Lung (tissue), 12 donors: ENCODE results near the gene SCGB1A1. TPM values are rescaled to one million over a fixed set of nuclear protein-coding genes. Genes with fewer than 3 reads are reported as not detected.

ENCODE experiments used
- ATAC-seq: fragments of 200-7000 bp; cut with Tn5 transposase; one replicate; pipeline ENCODE4 v1.9.1; 2020; ENCODE audit warnings: moderate number of reproducible peaks; ENCODE audit not compliant: insufficient read depth, low FRiP score
- DNase-seq, 3 donors: peaks; one replicate each; pipeline ENCODE4 v3.0.0-alpha.2; 2013 to 2017
- H3K27ac ChIP-seq, 2 donors: one replicate each; pipeline ENCODE4 v1.5.1; 2013; ENCODE audit warnings: mild to moderate bottlenecking in 2 of 2, moderate library complexity in 2 of 2, control low read depth in 1 of 2, inconsistent platforms in 1 of 2, low read depth in 1 of 2, low read length in 1 of 2
- H3K27me3 ChIP-seq, 3 donors: one replicate each; pipeline ENCODE4 v1.5.1; 2013; ENCODE audit warnings: low read length in 2 of 3; ENCODE audit not compliant: control insufficient read depth in 3 of 3, insufficient read depth in 3 of 3
- H3K36me3 ChIP-seq, 4 donors: one replicate each; pipeline ENCODE4 v1.5.1; 2013; ENCODE audit warnings: low read length in 4 of 4, mild to moderate bottlenecking in 1 of 4, moderate library complexity in 1 of 4; ENCODE audit not compliant: control insufficient read depth in 4 of 4, insufficient read depth in 4 of 4
- H3K4me1 ChIP-seq, 5 donors: one replicate each; pipeline ENCODE4 v1.5.1; 2013; ENCODE audit warnings: low read length in 5 of 5, mild to moderate bottlenecking in 2 of 5, moderate library complexity in 1 of 5; ENCODE audit not compliant: control insufficient read depth in 5 of 5, insufficient read depth in 5 of 5
- H3K4me3 ChIP-seq: one replicate; pipeline ENCODE4 v1.5.1; 2013; ENCODE audit warnings: mild to moderate bottlenecking, control low read depth, moderate library complexity
- H3K9ac ChIP-seq, 2 donors: one replicate each; pipeline ENCODE4 v1.5.1; 2013; ENCODE audit warnings: low read length in 2 of 2, control low read depth in 1 of 2; ENCODE audit not compliant: insufficient read depth in 1 of 2
- H3K9me3 ChIP-seq, 4 donors: one replicate each; pipeline ENCODE4 v1.5.1; 2013; ENCODE audit warnings: low read length in 3 of 4, mild to moderate bottlenecking in 1 of 4, moderate library complexity in 1 of 4; ENCODE audit not compliant: control insufficient read depth in 4 of 4, insufficient read depth in 3 of 4
- WGBS, 2 donors: extraction: QIAGEN DNeasy Blood & Tissue Kit; methylation state at CpG; one replicate each; pipeline ENCODE4 v1.1.7; 2013; 5-methylcytosine and 5-hydroxymethylcytosine counted together
- polyA plus RNA-seq, 2 donors: library from polyadenylated mRNA; stranded (reverse); fragments of 200-250 nt; gene quantifications; one replicate each; pipeline ENCODE4 v1.2.1, GENCODE V29; 2013
- total RNA-seq, 2 donors: library from RNA; depleted of rRNA in 1 of 2; stranded (reverse); fragments of >200 nt in 1 of 2; gene quantifications; one replicate each; pipeline ENCODE4 v1.2.1, GENCODE V29; 2014 to 2021
- TF ChIP-seq, protein P1 (sequence below): IDR thresholded peaks from 2 replicates; pipeline ENCODE4 v1.5.1; 2012; ENCODE audit warnings: mild to moderate bottlenecking; ENCODE audit errors: control extremely low read depth, extremely low read depth
- donor health status: control.
- donor health status: control.
- donor health status: Bipolar disorder and iron deficiency.
- donor health status: healthy.
- donor health status: DM: yes; HTN: yes; CAD: no.

Gene SCGB1A1
- total and polyA plus RNA-seq, 4 donors, result 16.0 to 6,099 (median 3,995) TPM

- Histone ChIP-seq H3K27ac (no peak overlapping the region), H3K9me3 (no peaks in the 10 kb centered on the region), H3K36me3 (peaks cover 0 to 3% (median 0%) of the 10 kb centered on the region in 4 donors), H3K9ac (no peak overlapping the region), H3K27me3 (no peaks in the 10 kb centered on the region), H3K4me1 (peaks cover 0 to 29% (median 6%) of the 10 kb centered on the region in 5 donors), H3K4me3 (no peak overlapping the region)
- TF ChIP-seq, protein P1, sequence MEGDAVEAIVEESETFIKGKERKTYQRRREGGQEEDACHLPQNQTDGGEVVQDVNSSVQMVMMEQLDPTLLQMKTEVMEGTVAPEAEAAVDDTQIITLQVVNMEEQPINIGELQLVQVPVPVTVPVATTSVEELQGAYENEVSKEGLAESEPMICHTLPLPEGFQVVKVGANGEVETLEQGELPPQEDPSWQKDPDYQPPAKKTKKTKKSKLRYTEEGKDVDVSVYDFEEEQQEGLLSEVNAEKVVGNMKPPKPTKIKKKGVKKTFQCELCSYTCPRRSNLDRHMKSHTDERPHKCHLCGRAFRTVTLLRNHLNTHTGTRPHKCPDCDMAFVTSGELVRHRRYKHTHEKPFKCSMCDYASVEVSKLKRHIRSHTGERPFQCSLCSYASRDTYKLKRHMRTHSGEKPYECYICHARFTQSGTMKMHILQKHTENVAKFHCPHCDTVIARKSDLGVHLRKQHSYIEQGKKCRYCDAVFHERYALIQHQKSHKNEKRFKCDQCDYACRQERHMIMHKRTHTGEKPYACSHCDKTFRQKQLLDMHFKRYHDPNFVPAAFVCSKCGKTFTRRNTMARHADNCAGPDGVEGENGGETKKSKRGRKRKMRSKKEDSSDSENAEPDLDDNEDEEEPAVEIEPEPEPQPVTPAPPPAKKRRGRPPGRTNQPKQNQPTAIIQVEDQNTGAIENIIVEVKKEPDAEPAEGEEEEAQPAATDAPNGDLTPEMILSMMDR, result no peak
- WGBS, 2 donors, result 90 to 92% methylated on average over 16 of the region's 16 CpGs
- ATAC-seq (no peak), DNase-seq (no peak)
These were observed 27.0 kb upstream of the SCGB1A1 start for GRCh38 chr11:62391642-62392425.

GRCh38 chr11:62392506-62392905 lies 26.3 kb upstream of the SCGB1A1 start:
- H3K9me3 ChIP-seq, result no peaks in the 10 kb centered on the region
- 84 to 85% methylated on average over 3 of the region's 3 CpGs for WGBS, 2 donors
- ATAC-seq (no peak), DNase-seq (no peak)
- no peak overlapping the region for H3K27ac ChIP-seq
- H3K27me3 ChIP-seq, result no peaks in the 10 kb centered on the region
- H3K4me3 ChIP-seq, result no peak overlapping the region
- TF ChIP-seq, protein P1, result no peak
- H3K36me3 ChIP-seq, result peaks cover 0 to 3% (median 0%) of the 10 kb centered on the region in 4 donors
- no peak overlapping the region for H3K9ac ChIP-seq
- peaks cover 0 to 36% (median 8%) of the 10 kb centered on the region in 5 donors for H3K4me1 ChIP-seq

GRCh38 chr11:62393061-62393611 lies 25.7 kb upstream of the SCGB1A1 start:
- H3K4me1 ChIP-seq, result peaks cover 0 to 42% (median 8%) of the 10 kb centered on the region in 5 donors
- TF ChIP-seq, protein P1, result no peak
- no peak overlapping the region for H3K27ac ChIP-seq
- ATAC-seq (no peak), DNase-seq (no peak)
- H3K27me3 ChIP-seq, result no peaks in the 10 kb centered on the region
- 28 to 47% methylated on average over 12 of the region's 12 CpGs for WGBS, 2 donors
- H3K4me3 ChIP-seq, result no peak overlapping the region
- H3K9me3 ChIP-seq, result no peaks in the 10 kb centered on the region
- no peak overlapping the region for H3K9ac ChIP-seq
- H3K36me3 ChIP-seq, result peaks cover 0 to 3% (median 0%) of the 10 kb centered on the region in 4 donors
